SH-SY5Y (cell line): ENCODE measurements around the gene IL19.

Experiments
- GATA2 ChIP-seq: IDR thresholded peaks from 2 replicates; pipeline ENCODE4 v1.6.1; 2011; ENCODE audit warnings: mild to moderate bottlenecking, low read depth, low read length
- GATA3 ChIP-seq: IDR thresholded peaks from 2 replicates; pipeline ENCODE4 v1.6.1; 2011; ENCODE audit warnings: low read depth, mild to moderate bottlenecking, low read length, moderate library complexity

- TF ChIP-seq GATA3 (no peak), GATA2 (no peak)
These were observed 101.6 kb downstream of the IL19 start for GRCh38 chr1:206872139-206872538.
